ENCODE data around the gene TUBA1A. TPM values are rescaled to one million over a fixed set of nuclear protein-coding genes. Genes with fewer than 3 reads are reported as not detected.

TUBA1A gene
- total and polyA plus RNA-seq, 2 donors (not counting 1 experiment from before 2014, with no cell fraction given), result 772 to 2,642 TPM

DNA sequence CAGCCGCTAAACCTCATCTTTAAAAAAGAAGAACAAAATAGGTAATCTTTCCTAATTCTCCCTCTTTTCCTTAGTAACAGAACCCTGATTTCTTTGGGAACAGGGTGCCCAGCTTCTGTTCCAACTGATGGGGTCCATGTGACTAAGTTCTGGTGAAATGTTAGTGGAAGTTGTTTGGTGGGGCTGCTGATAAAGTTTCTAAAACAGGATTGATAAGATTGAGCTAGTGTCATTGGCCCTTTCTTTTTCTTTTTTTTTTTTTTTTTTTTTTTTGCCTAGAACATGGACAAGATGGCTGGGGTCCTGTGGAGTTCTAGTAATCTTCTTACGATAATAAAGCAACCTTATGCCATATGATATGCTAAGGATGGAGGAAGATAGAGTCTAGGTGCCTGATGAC is 41.5 kb downstream of the TUBA1A start:
- no peak overlapping the region for H3K27ac ChIP-seq (ENCODE audit: insufficient read depth, low read length)
- H3K9ac ChIP-seq (ENCODE audit: insufficient read depth, low read length), result no peak overlapping the region
- no peak overlapping the region for H3K4me2 ChIP-seq (ENCODE audit: extremely low read depth, insufficient read depth, low read length)
- H3K79me2 ChIP-seq (ENCODE audit: control insufficient read depth, insufficient read depth, low read length), result no peaks in the 10 kb centered on the region
- no peak overlapping the region for H3K4me3 ChIP-seq (replicated peaks in 1 of 4; ENCODE audit: control extremely low read depth in 1 of 4, insufficient read depth in 1 of 4, low read depth in 3 of 4, low read length in 4 of 4)
- H3K27me3 ChIP-seq (ENCODE audit: control insufficient read depth, insufficient read depth, low read length), result no peaks in the 10 kb centered on the region
- H3K36me3 ChIP-seq (ENCODE audit: control insufficient read depth, insufficient read depth, low read length), result no peaks in the 10 kb centered on the region
- H3K4me1 ChIP-seq (ENCODE audit: control insufficient read depth, extremely low read depth, insufficient read depth, low read length), result no peaks in the 10 kb centered on the region
- DNase-seq (ENCODE audit: low read depth in 2 of 2), result no peak
- H3K9me3 ChIP-seq (ENCODE audit: control insufficient read depth, insufficient read depth, low read depth, low read length), result no peaks in the 10 kb centered on the region
- no peaks in the 10 kb centered on the region for H4K20me1 ChIP-seq (ENCODE audit: control insufficient read depth, extremely low read depth, insufficient read depth, low read length)
- H2AFZ ChIP-seq (ENCODE audit: low read length), result no peak overlapping the region
- TF ChIP-seq, protein P1, sequence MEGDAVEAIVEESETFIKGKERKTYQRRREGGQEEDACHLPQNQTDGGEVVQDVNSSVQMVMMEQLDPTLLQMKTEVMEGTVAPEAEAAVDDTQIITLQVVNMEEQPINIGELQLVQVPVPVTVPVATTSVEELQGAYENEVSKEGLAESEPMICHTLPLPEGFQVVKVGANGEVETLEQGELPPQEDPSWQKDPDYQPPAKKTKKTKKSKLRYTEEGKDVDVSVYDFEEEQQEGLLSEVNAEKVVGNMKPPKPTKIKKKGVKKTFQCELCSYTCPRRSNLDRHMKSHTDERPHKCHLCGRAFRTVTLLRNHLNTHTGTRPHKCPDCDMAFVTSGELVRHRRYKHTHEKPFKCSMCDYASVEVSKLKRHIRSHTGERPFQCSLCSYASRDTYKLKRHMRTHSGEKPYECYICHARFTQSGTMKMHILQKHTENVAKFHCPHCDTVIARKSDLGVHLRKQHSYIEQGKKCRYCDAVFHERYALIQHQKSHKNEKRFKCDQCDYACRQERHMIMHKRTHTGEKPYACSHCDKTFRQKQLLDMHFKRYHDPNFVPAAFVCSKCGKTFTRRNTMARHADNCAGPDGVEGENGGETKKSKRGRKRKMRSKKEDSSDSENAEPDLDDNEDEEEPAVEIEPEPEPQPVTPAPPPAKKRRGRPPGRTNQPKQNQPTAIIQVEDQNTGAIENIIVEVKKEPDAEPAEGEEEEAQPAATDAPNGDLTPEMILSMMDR (conservative IDR thresholded peaks at IDR 0.05 in 1 of 2, IDR thresholded peaks at IDR 0.05 in 1 of 2; ENCODE audit: low read depth in 1 of 2, low read length in 2 of 2), result no peak
- TF ChIP-seq EZH2 (IDR thresholded peaks at IDR 0.05; ENCODE audit: low read length, missing control alignments), result no peak

DNA sequence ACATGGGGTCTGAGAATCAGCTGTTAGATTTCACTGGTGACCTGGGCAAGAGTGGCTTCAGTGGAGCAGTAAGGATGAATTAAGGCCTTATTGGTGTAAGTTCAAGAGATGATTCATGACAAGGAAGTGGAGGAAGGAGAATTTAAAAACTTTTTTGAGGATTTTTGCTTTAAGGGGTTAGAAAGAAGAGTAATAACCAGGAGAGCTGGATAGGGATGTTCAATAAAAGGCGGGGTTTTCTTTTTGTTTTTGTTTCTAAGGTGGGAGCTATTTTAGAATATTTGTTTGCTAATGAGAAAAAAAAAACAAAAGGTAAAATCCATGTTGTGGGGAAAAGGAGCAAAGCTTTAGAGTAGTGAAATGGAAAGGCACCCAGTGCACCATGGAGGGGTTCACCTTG is 42.5 kb downstream of the TUBA1A start:
- no peaks in the 10 kb centered on the region for H3K79me2 ChIP-seq (ENCODE audit: control insufficient read depth, insufficient read depth, low read length)
- no peak for DNase-seq (ENCODE audit: low read depth in 2 of 2)
- no peak overlapping the region for H2AFZ ChIP-seq (ENCODE audit: low read length)

DNA sequence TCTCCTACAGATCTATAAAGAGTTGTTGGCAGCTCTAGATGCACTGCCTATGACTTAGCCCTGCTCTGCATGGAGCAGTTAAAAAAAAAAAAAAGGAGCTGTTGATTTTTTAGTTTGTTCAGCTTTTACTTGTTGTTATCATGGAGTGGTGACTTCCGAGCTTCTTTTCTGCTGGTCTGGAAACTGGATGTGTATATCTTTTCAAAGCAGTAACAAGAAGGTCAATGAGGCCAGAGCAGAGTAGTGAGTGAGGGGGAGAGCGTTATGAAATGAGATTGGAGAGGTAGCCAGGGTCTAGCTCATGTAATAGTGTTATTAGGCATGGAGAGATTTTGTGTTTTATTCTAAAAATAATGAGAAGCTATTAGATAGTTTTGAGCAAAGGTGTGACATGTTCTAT is 44.5 kb downstream of the TUBA1A start:
- no peaks in the 10 kb centered on the region for H3K79me2 ChIP-seq (ENCODE audit: control insufficient read depth, insufficient read depth, low read length)
- H3K27ac ChIP-seq (ENCODE audit: insufficient read depth, low read length), result no peak overlapping the region
- no peak overlapping the region for H3K9ac ChIP-seq (ENCODE audit: insufficient read depth, low read length)
- H3K4me1 ChIP-seq (ENCODE audit: control insufficient read depth, extremely low read depth, insufficient read depth, low read length), result no peaks in the 10 kb centered on the region
- no peak for DNase-seq (ENCODE audit: low read depth in 2 of 2)
- no peak overlapping the region for H3K4me2 ChIP-seq (ENCODE audit: extremely low read depth, insufficient read depth, low read length)
- no peak overlapping the region for H2AFZ ChIP-seq (ENCODE audit: low read length)
- H3K36me3 ChIP-seq (ENCODE audit: control insufficient read depth, insufficient read depth, low read length), result no peaks in the 10 kb centered on the region
- H3K4me3 ChIP-seq (replicated peaks in 1 of 4; ENCODE audit: control extremely low read depth in 1 of 4, insufficient read depth in 1 of 4, low read depth in 3 of 4, low read length in 4 of 4), result no peak overlapping the region
- no peak for TF ChIP-seq EZH2 (IDR thresholded peaks at IDR 0.05; ENCODE audit: low read length, missing control alignments)
- TF ChIP-seq, protein P1 (conservative IDR thresholded peaks at IDR 0.05 in 1 of 2, IDR thresholded peaks at IDR 0.05 in 1 of 2; ENCODE audit: low read depth in 1 of 2, low read length in 2 of 2), result no peak
- no peaks in the 10 kb centered on the region for H4K20me1 ChIP-seq (ENCODE audit: control insufficient read depth, extremely low read depth, insufficient read depth, low read length)
- no peaks in the 10 kb centered on the region for H3K27me3 ChIP-seq (ENCODE audit: control insufficient read depth, insufficient read depth, low read length)
- H3K9me3 ChIP-seq (ENCODE audit: control insufficient read depth, insufficient read depth, low read depth, low read length), result no peaks in the 10 kb centered on the region

More for the DNA sequence above, 42.5 kb downstream of the TUBA1A start:
- H4K20me1 ChIP-seq (ENCODE audit: control insufficient read depth, extremely low read depth, insufficient read depth, low read length), result no peaks in the 10 kb centered on the region
- H3K9me3 ChIP-seq (ENCODE audit: control insufficient read depth, insufficient read depth, low read depth, low read length), result no peaks in the 10 kb centered on the region
- TF ChIP-seq, protein P1 (conservative IDR thresholded peaks at IDR 0.05 in 1 of 2, IDR thresholded peaks at IDR 0.05 in 1 of 2; ENCODE audit: low read depth in 1 of 2, low read length in 2 of 2), result no peak
- TF ChIP-seq EZH2 (IDR thresholded peaks at IDR 0.05; ENCODE audit: low read length, missing control alignments), result no peak
- H3K4me1 ChIP-seq (ENCODE audit: control insufficient read depth, extremely low read depth, insufficient read depth, low read length), result no peaks in the 10 kb centered on the region
- no peak overlapping the region for H3K9ac ChIP-seq (ENCODE audit: insufficient read depth, low read length)
- H3K27me3 ChIP-seq (ENCODE audit: control insufficient read depth, insufficient read depth, low read length), result no peaks in the 10 kb centered on the region
- H3K4me3 ChIP-seq (replicated peaks in 1 of 4; ENCODE audit: control extremely low read depth in 1 of 4, insufficient read depth in 1 of 4, low read depth in 3 of 4, low read length in 4 of 4), result no peak overlapping the region
- no peak overlapping the region for H3K4me2 ChIP-seq (ENCODE audit: extremely low read depth, insufficient read depth, low read length)
- H3K27ac ChIP-seq (ENCODE audit: insufficient read depth, low read length), result no peak overlapping the region
- H3K36me3 ChIP-seq (ENCODE audit: control insufficient read depth, insufficient read depth, low read length), result no peaks in the 10 kb centered on the region

All from fibroblast of lung (primary cell).